HCT116 (cell line): ENCODE data around the gene MLLT3.

Experiments
- EZH2 ChIP-seq: fragments of 200-600 bp; sonication (generic); IDR thresholded peaks from 2 replicates; pipeline ENCODE4 v1.6.1; 2017; ENCODE audit warnings: antibody characterized with exemption, mixed run types
- POLR2A ChIP-seq: IDR thresholded peaks from 2 replicates; pipeline ENCODE4 v1.7.0; 2011; ENCODE audit warnings: borderline replicate concordance; ENCODE audit not compliant: insufficient read depth, insufficient read length; ENCODE audit errors: extremely low read depth
- POLR2AphosphoS5 ChIP-seq: IDR thresholded peaks from 2 replicates; pipeline ENCODE4 v1.6.1; 2011; ENCODE audit warnings: mild to moderate bottlenecking, low read depth, low read length, moderate library complexity
- TF ChIP-seq, protein P1 (sequence below), 3 experiments: fragments of 200-600 bp in 1 of 3; sonication (generic) in 1 of 3; IDR thresholded peaks in 2 of 3; conservative IDR thresholded peaks in 1 of 3; 2 replicates each; pipeline ENCODE4 v1.5.1; 2012 to 2017; ENCODE audit warnings: low read depth in 2 of 3, low read length in 2 of 3, antibody characterized with exemption in 1 of 3, borderline replicate concordance in 1 of 3, control low read depth in 1 of 3, mild to moderate bottlenecking in 1 of 3, mixed read lengths in 1 of 3, mixed run types in 1 of 3, moderate library complexity in 1 of 3; ENCODE audit not compliant: insufficient read depth in 1 of 3
- TF ChIP-seq, protein P2 (sequence below): IDR thresholded peaks from 2 replicates; pipeline ENCODE4 v1.6.1; 2012

DNA sequence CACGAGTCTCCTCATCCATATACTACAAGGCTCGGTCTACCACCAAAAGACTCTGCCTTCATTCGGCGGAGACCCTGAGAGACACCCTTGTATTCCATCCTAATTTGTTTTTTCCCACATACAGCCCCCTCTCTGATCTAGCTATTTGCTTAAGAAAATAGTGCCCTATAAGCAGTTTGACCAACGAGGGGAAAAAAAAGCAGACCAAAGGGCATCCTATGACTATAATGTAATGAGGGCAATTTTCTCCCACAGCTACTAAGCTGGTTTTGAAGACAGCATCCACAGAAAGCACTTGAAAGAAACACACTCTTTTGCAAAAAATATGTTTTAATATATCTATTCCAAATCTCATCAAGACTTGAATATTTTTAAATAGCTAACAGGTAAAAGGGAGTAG is 147.8 kb downstream of the MLLT3 start:
- no peak for TF ChIP-seq POLR2A
- TF ChIP-seq, protein P1, sequence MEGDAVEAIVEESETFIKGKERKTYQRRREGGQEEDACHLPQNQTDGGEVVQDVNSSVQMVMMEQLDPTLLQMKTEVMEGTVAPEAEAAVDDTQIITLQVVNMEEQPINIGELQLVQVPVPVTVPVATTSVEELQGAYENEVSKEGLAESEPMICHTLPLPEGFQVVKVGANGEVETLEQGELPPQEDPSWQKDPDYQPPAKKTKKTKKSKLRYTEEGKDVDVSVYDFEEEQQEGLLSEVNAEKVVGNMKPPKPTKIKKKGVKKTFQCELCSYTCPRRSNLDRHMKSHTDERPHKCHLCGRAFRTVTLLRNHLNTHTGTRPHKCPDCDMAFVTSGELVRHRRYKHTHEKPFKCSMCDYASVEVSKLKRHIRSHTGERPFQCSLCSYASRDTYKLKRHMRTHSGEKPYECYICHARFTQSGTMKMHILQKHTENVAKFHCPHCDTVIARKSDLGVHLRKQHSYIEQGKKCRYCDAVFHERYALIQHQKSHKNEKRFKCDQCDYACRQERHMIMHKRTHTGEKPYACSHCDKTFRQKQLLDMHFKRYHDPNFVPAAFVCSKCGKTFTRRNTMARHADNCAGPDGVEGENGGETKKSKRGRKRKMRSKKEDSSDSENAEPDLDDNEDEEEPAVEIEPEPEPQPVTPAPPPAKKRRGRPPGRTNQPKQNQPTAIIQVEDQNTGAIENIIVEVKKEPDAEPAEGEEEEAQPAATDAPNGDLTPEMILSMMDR (IDR thresholded peaks at IDR 0.05 in 2 of 3, conservative IDR thresholded peaks at IDR 0.05 in 1 of 3; ENCODE audit: borderline replicate concordance in 1 of 3, insufficient read depth in 1 of 3, low read depth in 2 of 3, low read length in 2 of 3) = no peak
- no peak for TF ChIP-seq POLR2AphosphoS5
- TF ChIP-seq EZH2 = no peak
- TF ChIP-seq, protein P2, sequence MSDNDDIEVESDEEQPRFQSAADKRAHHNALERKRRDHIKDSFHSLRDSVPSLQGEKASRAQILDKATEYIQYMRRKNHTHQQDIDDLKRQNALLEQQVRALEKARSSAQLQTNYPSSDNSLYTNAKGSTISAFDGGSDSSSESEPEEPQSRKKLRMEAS = no peak
